ENCODE measurements around the gene MYO1D. TPM values are rescaled to one million over a fixed set of nuclear protein-coding genes. Genes with fewer than 3 reads are reported as not detected.

MYO1D gene
- total and polyA plus RNA-seq, 7 donors, result 6.2 to 184 (median 21.6) TPM

DNA sequence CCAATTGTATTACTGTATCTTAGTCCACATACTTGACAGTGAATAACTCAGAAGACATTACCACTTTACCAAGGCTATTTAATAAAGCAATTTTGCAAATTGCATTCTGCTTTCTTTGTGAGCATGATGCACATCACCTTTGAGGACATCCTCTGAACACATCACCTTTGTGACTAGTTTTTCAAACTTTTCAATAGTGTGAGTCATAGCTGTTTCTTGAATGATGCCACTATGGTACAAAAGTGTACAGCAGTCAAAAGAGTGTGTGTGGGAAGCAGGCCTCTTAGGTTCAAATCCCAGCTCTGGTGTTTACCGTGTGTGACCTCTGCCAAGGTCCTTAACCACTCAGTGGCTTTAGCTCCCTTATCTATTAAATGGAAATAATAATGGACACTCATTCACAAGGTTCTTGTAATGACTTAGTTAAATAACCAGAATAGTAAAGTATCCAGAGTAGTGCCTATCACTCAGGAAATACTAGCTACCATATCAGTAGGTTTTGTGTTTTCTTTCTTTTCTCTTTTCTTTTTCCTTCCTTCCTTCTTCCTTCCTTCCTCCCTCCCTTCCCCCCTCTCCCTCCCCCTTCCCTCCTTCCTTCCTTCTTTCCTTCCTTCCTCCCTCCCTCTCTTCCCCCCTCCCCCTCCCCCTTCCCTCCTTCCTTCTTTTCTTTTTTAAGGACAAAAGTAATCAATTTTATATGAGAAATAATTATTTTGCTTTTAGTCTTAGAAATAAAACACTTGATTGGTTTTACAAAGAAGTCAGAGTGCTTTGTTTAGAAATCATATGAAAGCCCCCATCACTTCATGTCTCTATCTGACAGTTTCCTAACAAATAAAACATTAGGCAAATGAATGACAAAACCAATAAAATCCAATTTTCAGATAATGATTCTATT lies 178.9 kb downstream of the MYO1D start:
- Histone ChIP-seq H3K36me3 (no peaks in the 10 kb centered on the region), H3K27me3 (no peaks in the 10 kb centered on the region), H3K4me1 (no peaks in the 10 kb centered on the region), H3K4me3 (no peak overlapping the region), H3K9me3 (no peaks in the 10 kb centered on the region), H3K27ac (no peak overlapping the region)
- 94 to 98% methylated on average over 1 of the region's 1 CpG for WGBS, 2 donors
- TF ChIP-seq, protein P1, sequence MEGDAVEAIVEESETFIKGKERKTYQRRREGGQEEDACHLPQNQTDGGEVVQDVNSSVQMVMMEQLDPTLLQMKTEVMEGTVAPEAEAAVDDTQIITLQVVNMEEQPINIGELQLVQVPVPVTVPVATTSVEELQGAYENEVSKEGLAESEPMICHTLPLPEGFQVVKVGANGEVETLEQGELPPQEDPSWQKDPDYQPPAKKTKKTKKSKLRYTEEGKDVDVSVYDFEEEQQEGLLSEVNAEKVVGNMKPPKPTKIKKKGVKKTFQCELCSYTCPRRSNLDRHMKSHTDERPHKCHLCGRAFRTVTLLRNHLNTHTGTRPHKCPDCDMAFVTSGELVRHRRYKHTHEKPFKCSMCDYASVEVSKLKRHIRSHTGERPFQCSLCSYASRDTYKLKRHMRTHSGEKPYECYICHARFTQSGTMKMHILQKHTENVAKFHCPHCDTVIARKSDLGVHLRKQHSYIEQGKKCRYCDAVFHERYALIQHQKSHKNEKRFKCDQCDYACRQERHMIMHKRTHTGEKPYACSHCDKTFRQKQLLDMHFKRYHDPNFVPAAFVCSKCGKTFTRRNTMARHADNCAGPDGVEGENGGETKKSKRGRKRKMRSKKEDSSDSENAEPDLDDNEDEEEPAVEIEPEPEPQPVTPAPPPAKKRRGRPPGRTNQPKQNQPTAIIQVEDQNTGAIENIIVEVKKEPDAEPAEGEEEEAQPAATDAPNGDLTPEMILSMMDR (IDR thresholded peaks at IDR 0.05), result no peak
- TF ChIP-seq POLR2AphosphoS5 (IDR thresholded peaks at IDR 0.05) (no peak), POLR2A (IDR thresholded peaks at IDR 0.05) (no peak), EP300 (IDR thresholded peaks at IDR 0.05) (no peak)
- intact Hi-C loops (cut with DNase I), result no loop called here
- no peak for DNase-seq

DNA sequence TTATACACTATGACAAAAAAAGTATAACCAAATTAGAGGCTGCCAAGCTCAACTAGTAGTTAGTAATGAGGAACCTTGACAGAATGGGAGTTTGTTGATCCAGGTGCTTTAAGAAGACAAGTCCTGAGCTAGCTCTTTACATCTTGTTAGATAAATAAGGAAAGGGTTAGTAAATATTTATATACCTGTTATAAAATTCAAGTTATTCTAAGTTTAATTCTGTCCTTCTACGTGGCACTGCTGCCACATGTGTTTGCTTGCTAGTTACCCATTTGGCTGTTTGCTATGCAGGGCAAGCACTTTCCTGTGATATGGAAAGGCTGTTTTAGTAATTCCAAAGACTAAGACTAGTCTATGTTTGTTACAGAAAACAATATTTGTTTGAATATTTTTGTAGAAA lies 180.5 kb downstream of the MYO1D start:
- Histone ChIP-seq H3K27me3 (no peaks in the 10 kb centered on the region), H3K27ac (no peak overlapping the region), H3K9me3 (no peaks in the 10 kb centered on the region), H3K4me3 (no peak overlapping the region), H3K4me1 (no peaks in the 10 kb centered on the region), H3K36me3 (no peaks in the 10 kb centered on the region)
- no peak for DNase-seq
- intact Hi-C loops (cut with DNase I), result no loop called here
- TF ChIP-seq POLR2AphosphoS5 (IDR thresholded peaks at IDR 0.05) (no peak), POLR2A (IDR thresholded peaks at IDR 0.05) (no peak), EP300 (IDR thresholded peaks at IDR 0.05) (no peak)
- TF ChIP-seq, protein P1 (IDR thresholded peaks at IDR 0.05), result no peak
- 22 to 72% methylated on average over 1 of the region's 1 CpG for WGBS, 2 donors

GRCh38 chr17:32695864-32696263 lies 181.1 kb downstream of the MYO1D start:
- intact Hi-C loops (cut with DNase I), result no loop called here
- no peaks in the 10 kb centered on the region for H3K4me1 ChIP-seq
- no peak for DNase-seq
- no peak overlapping the region for H3K27ac ChIP-seq
- H3K4me3 ChIP-seq, result no peak overlapping the region
- TF ChIP-seq EP300 (IDR thresholded peaks at IDR 0.05) (no peak), POLR2A (IDR thresholded peaks at IDR 0.05) (no peak), POLR2AphosphoS5 (IDR thresholded peaks at IDR 0.05) (no peak)
- TF ChIP-seq, protein P1 (IDR thresholded peaks at IDR 0.05), result no peak
- H3K9me3 ChIP-seq, result no peaks in the 10 kb centered on the region
- H3K36me3 ChIP-seq, result no peaks in the 10 kb centered on the region
- no peaks in the 10 kb centered on the region for H3K27me3 ChIP-seq

DNA sequence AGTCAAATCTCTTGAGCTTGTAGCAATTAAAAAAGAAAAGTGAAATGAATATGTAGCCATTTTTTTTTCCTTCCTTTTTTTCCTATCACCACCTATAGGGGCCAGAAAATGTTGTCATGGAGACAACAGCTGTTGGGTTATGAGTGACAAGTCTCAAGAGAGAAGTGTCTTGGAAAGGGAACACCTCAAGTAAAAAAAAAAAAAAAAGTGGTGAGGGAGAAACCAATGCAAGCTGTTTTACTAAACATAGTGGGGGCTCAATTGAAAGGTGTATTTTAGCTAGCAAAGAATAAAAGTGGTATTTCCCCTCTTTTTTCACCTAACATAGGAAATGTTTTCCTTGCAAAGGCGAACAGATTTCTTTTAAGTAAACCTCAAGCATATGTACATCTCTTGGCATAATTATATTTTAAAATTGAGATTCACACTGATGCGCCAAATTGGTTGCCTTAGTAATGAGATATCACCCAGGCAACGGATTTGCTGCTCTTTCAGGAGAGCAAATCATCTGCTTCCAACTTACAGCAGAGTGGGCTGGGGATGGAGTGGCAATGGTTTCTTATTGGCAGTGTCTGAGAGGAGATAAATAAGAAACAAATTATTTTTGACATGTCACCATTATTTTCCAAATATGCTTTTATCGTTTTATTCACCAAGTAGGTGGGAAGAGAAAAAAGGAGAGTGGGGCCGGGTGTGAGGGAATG lies 183.6 kb downstream of the MYO1D start:
- Histone ChIP-seq H3K27ac (no peak overlapping the region), H3K36me3 (no peaks in the 10 kb centered on the region), H3K27me3 (no peaks in the 10 kb centered on the region), H3K4me1 (no peaks in the 10 kb centered on the region), H3K9me3 (no peaks in the 10 kb centered on the region), H3K4me3 (no peak overlapping the region)
- intact Hi-C loops (cut with DNase I), result no loop called here
- TF ChIP-seq EP300 (IDR thresholded peaks at IDR 0.05) (no peak), POLR2AphosphoS5 (IDR thresholded peaks at IDR 0.05) (no peak), POLR2A (IDR thresholded peaks at IDR 0.05) (no peak)
- TF ChIP-seq, protein P1 (IDR thresholded peaks at IDR 0.05), result no peak
- 93 to 95% methylated on average over 5 of the region's 5 CpGs for WGBS, 2 donors
- no peak for DNase-seq
